HG02884 (cell line): ENCODE measurements around the gene RAD51D.
"Not testable (repeated sequence)": the region's sequence is repeated elsewhere in the genome, so short reads cannot be mapped to it uniquely, and the experiment has no call there.

Source experiments
- ATAC-seq: cut with Tn5 transposase; IDR thresholded peaks from one replicate; pipeline ENCODE4 v1.9.1; 2021; ENCODE audit warnings: mild to moderate bottlenecking, moderate library complexity; ENCODE audit not compliant: unreplicated experiment

Gene RAD51D

DNA sequence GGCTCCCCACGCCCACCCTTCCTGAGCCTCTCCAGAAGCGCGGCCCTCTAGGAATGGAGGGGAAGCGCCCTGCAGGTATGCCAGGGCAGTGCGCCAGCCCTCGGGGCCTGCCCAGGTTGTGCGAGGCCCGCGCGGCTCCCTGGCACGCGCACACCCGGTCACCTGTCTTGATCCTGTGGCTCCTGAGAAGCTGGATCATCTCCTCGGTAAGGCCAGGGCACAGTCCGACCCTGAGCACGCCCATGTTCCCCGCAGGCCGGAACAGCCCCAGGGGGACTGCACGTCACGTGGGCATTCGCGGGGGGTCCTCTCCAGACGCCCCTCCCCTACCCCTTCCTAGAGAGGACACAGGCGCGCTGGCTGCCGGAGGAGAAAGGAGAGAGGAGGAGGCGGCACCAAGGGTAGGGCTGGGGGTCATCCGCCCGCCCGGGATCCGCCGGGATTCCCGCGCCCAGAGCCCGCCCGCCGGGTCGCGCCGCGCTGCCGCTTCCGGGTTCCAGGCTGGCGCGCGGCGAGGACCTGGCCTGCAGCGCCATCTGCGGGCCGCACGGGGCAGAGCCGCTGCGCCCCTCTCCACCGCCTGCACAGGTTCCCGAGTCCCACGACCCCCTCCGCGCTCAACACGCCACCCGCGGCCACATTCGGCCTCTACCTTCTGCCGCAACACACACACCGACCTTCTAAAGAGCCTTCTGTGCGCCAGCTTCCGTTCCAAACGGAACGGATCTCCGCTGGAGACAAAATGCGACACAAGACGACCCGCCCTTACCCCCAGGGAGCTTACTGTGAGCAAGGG, at the start of gene RAD51D:
RAD51D (minus strand) TSS at position 491 of the 796 bp plus-strand sequence; CDS start at position 244, 247 bp downstream.
- ATAC-seq: peak; percentile 76

DNA sequence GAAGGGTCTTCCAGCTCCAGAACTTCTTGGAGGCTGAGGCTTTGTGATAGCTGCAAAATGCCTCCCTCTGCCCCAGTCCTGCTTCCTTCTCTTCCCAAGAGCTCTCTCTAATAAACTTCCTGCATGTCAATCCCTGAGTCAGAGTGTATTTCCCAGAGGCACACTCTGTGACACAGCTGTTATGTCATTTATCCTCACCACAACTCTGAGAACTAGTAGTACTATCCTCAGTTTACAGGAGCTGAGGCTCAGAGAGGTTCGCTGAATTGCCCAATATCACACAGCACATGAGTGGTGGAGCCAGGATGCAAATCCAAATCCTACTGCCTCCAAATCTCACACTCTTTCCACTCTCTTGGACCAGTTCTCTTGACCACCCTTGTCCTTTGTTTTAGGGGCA, 48.0 kb upstream of the RAD51D start:
- ATAC-seq: no peak

DNA sequence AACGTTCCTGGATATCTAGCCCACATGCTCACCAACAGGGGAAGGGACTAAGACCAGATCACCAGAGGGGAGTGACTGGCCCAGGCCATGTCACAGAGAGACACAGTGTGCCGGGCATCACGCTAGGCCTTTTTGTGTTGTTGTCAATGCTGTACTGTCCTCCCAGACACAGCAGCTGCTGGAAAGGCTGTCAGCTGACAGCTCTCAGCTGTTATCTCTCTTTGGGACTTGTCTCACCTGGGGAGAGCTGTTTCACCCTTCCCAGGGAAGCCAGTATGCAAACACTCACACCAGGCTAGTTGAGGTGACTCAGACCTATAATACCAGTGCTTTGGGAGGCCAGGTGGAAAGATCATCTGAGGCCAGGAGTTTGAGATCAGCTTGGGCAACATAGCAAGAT, 47.4 kb upstream of the RAD51D start:
- no peak for ATAC-seq

- no peak for ATAC-seq
Measured at GRCh38 chr17:35166526-35166925, 46.9 kb upstream of the RAD51D start.

- no peak for ATAC-seq
Measured at GRCh38 chr17:35164716-35165115, 45.1 kb upstream of the RAD51D start.

GRCh38 chr17:35163886-35164285, 44.2 kb upstream of the RAD51D start:
- ATAC-seq: no peak

DNA sequence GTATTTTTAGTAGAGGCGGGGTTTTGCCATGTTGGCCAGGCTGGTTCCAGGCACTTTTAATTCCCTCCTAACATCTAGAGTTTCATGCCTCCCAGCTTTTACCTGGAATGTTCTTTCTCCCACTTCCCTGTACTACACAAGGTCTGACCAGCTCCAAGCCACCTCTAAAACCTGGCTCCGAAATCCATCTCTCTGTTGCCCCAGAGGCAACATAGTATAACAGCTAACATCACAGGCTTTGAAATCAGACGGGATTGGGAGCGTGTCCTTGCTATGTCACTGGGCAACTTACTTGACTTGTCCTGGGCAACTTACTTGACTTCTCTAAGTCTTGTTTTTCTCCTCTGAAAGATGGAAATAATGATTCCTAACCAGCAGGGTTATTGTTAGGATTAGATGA, 43.1 kb upstream of the RAD51D start:
- no peak for ATAC-seq

GRCh38 chr17:35161281-35161761, 41.7 kb upstream of the RAD51D start:
- ATAC-seq: no peak

DNA sequence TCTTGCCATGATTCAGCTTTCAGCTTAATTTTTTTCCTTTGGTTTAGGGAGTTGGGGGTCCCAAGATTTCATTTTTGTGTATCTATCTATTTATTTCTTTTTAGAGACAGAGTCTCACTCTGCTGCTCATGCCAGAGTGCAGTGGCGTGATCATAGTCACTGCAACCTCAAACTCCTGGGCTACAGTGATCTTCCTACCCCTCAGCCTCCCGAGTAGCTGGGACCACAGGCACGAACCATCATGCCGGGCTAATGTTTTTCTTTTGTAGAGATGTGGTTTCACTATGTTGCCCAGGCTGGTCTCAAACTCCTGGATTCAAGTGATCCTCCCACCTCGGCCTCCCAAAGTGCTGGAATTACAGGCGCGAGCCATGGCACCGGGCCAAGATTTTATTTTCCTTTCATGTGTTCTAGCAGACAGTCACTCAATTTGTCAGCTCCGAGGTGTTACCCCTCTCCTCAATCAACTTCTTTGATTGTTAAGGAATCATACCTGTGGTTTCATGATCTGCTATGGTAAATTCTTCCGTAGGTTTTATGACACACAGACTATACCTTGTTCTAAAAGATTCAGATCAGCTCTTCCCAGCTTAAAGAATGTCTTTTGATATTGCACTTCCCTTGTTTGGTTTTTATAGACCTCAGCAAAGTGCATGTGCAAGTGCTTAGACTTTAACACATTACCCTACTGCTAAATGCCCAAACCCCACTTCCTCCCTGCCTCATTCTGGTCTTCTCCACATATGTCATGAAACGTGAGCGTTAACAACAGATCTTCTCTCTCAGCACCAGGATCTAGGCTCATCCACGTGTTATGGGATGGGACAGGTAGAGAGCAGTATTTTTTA, 40.9 kb upstream of the RAD51D start:
- no peak for ATAC-seq

DNA sequence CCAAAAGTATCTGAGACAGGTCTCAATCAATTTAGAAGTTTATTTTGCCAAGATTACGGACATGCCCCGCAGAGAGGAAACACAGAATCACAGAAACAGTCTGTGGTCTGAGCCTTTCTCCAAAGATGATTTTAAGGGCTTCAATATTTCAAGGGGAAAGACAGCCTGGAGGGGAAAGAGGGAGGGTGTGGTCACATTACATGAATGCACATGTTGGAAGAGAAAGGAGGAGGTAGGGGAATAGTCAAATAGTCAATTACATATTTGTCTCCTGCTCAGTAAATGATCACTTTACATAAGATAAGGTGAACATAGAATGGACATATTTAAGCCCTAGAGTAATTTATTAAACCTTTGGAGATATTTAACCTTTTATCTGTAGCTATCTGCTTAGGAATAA, 40.3 kb upstream of the RAD51D start:
- no peak for ATAC-seq

- ATAC-seq: no peak
Measured at GRCh38 chr17:35155246-35155645, 35.6 kb upstream of the RAD51D start.

DNA sequence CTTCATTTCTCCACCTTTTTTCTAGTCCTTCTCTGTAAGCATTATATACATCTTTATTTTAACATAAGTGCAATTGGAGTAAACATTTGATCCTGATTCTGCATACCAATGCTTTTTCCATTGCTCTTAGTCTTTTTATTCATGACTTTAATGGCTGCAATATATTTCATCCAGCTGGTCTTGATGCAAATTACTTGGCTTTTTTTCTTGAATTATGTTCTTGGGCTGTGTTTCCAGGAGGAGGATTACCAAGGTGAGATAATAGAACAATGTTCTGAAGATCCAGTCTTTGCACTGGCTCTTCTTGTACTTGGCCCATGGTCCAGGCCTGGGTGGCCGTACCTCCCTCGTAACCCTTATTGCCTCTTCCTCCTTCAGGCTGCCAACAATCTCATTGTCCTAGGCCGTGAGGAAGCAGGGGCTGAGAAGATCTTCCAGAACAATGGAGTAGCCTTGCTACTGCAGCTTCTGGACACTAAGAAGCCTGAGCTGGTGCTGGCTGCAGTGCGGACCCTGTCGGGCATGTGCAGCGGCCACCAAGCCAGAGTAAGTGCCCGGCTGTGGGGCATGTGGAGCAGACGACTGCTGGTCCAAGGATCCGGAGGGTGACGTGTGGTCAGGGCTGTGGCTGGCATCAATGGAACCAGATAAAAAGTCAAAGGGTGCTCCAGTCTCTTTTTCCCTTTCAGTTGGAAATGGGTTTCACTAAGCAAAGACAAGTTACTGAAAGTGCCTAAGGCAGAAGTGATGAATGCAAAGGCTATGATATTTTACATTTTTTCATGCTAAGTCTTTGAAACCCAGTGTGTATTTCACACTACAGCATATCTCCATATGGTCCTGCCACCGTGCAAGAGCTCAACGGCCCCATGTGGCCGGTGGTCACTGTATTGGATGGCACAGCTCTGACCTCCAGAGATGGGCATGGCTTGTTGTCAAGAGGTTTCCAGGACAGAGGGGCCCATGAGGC, 34.8 kb upstream of the RAD51D start:
- no peak for ATAC-seq

DNA sequence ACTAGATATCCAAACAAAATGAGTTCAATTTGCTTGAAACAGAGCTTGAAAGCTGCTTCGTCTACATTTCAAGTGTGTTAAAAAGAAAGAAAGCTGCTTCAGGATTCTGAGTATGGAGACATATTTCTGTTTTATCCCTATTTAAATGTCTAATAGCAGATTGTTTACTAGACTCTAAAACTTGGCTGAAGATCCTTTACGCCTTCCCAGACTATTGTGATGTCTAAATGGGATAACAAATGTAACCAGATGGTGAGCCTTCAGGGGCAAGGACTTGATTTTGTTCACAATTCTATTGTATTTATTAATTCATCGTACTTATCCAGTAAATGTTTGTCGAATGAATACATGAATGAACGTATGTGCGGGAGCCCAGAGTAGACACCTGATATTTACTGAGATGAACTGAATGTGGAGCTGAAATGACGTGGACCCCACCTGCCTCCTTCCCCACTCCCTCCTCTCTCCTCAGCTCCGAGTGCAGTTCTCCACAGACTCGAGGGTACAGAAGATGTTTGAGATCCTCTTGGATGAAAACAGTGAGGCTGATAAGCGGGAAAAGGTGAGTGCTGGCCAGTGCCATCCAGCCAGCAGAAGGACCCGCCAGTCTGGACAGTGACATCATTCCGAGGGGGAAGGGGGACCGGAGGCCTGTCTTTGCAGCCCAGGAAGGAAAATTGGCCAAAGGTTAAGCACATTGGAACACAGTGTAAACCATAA, 32.9 kb upstream of the RAD51D start:
- ATAC-seq: no peak

GRCh38 chr17:35151080-35151479, 31.4 kb upstream of the RAD51D start:
- ATAC-seq: not testable (repeated sequence)

- ATAC-seq: no peak
Measured at GRCh38 chr17:35149941-35150340, 30.3 kb upstream of the RAD51D start.

- no peak for ATAC-seq
Measured at GRCh38 chr17:35148144-35148543, 28.5 kb upstream of the RAD51D start.

- ATAC-seq: no peak
Measured at GRCh38 chr17:35147375-35147905, 27.8 kb upstream of the RAD51D start, which contains the start of gene UNC45B. UNC45B (plus strand) TSS chr17:35147817; CDS start chr17:35148264, 447 bp downstream.

- no peak for ATAC-seq
Measured at GRCh38 chr17:35146214-35146833, 26.7 kb upstream of the RAD51D start.

DNA sequence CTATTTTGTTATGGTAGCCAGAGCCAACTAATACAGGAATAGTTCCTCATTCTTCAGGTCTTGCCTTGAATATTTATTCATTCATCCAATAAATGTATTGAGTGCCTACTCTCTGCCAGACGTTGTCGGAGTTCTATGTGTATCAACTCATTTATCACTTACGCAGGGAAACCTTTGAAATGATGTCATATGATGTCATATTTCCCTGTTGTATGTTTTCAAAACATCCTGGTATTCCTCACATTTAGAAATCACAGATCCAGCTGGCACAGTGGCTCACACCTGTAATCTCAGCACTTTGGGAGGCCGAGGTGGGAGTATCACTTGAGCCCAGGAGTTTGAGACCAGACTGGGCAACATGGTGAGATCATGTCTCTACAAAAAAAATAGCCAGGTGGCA, 25.2 kb upstream of the RAD51D start:
- no peak for ATAC-seq
